Left lung (tissue), 10 donors: ENCODE measurements around the gene USP49. TPM values are rescaled to one million over a fixed set of nuclear protein-coding genes. Genes with fewer than 3 reads are reported as not detected.

Source experiments
- ATAC-seq: fragments of 200-7000 bp; cut with Tn5 transposase; one replicate; pipeline ENCODE4 v1.9.1; 2020; ENCODE audit warnings: moderate library complexity
- DNase-seq, 4 donors: peaks; one replicate each; pipeline ENCODE4 v3.0.0-alpha.2; 2013 to 2020
- H3K27ac ChIP-seq, 2 donors: fragments of 200-600 bp; sonication (generic) in 1 of 2; one replicate each; pipeline versions ENCODE4 v1.5.0 to v1.8.0; 2020 to 2021
- H3K27me3 ChIP-seq, 2 donors: fragments of 200-600 bp; sonication (generic) in 1 of 2; one replicate each; pipeline versions ENCODE4 v1.5.0 to v1.8.0; 2020 to 2021
- H3K36me3 ChIP-seq, 2 donors: fragments of 200-600 bp; sonication (generic) in 1 of 2; one replicate each; pipeline versions ENCODE4 v1.5.0 to v1.8.0; 2020 to 2021
- H3K4me1 ChIP-seq, 2 donors: fragments of 200-600 bp; one replicate each; pipeline ENCODE4 v1.8.0; 2021
- H3K4me3 ChIP-seq, 2 donors: fragments of 200-600 bp; sonication (generic) in 1 of 2; one replicate each; pipeline versions ENCODE4 v1.5.0 to v1.8.0; 2020 to 2021; ENCODE audit warnings: mild to moderate bottlenecking in 1 of 2
- H3K9me3 ChIP-seq, 2 donors: fragments of 200-600 bp; sonication (generic) in 1 of 2; one replicate each; pipeline versions ENCODE4 v1.5.0 to v1.8.0; 2020 to 2021
- intact Hi-C, 2 donors: fragments of 100-400 bp; cut with DNase I; formaldehyde crosslinking; loops; one replicate each; pipeline versions ENCODE4 v1.11.2 to v1.14.2; 2022
- polyA plus RNA-seq, 6 donors: library from polyadenylated mRNA; unstranded; fragments of 120-200 nt; gene quantifications; one replicate each; pipeline ENCODE4 v1.2.1, GENCODE V29; 2013; ENCODE audit not compliant: insufficient read length in 6 of 6
- total RNA-seq, 2 donors: library from RNA; stranded (reverse); fragmentation: NEBNext Ultra II Directional; extraction: Animal tissue kit (Norgen Biotek cat#: 25700); gene quantifications; one replicate each; pipeline ENCODE4 v1.2.1, GENCODE V29; 2021
- TF ChIP-seq, protein P1 (sequence below), 2 donors: fragments of 200-600 bp; sonication (generic) in 1 of 2; IDR thresholded peaks; one replicate each; pipeline versions ENCODE4 v1.5.0 to v1.8.0; 2021; ENCODE audit warnings: antibody characterized with exemption in 2 of 2
- donor health status: DM: no; HTN: yes; CAD: no.
- donor health status: DM: no; HTN: no; CAD: no.

The USP49 gene
- total and polyA plus RNA-seq, 8 donors, result 3.8 to 16.4 (median 13.2) TPM

DNA sequence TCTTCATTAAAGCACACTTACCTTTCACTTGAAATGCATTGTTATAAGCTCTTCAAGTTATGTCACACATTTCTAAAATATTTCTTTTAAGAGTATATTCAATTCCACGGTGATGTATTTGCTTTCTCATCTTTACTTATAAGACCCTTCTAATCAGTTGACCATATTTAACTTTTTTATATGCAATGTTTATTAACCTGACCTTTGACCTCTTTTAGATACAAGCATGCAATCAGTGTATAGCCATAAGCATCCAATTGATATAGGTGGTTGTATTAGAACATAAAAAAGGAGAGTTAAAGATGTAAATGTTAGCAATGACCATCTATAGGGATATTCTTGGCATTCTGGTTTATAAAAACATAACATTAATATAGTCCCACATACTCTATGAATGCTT lies 9.2 kb downstream of the USP49 start:
- no peak overlapping the region for H3K27ac ChIP-seq
- no peaks in the 10 kb centered on the region for H3K9me3 ChIP-seq
- no peaks in the 10 kb centered on the region for H3K4me1 ChIP-seq
- ATAC-seq (no peak), DNase-seq (no peak)
- H3K4me3 ChIP-seq, result no peak overlapping the region
- intact Hi-C loops, result no loop called here
- TF ChIP-seq, protein P1, sequence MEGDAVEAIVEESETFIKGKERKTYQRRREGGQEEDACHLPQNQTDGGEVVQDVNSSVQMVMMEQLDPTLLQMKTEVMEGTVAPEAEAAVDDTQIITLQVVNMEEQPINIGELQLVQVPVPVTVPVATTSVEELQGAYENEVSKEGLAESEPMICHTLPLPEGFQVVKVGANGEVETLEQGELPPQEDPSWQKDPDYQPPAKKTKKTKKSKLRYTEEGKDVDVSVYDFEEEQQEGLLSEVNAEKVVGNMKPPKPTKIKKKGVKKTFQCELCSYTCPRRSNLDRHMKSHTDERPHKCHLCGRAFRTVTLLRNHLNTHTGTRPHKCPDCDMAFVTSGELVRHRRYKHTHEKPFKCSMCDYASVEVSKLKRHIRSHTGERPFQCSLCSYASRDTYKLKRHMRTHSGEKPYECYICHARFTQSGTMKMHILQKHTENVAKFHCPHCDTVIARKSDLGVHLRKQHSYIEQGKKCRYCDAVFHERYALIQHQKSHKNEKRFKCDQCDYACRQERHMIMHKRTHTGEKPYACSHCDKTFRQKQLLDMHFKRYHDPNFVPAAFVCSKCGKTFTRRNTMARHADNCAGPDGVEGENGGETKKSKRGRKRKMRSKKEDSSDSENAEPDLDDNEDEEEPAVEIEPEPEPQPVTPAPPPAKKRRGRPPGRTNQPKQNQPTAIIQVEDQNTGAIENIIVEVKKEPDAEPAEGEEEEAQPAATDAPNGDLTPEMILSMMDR (IDR thresholded peaks at IDR 0.05), result no peak
- peaks cover 0 to 4% of the 10 kb centered on the region in 2 donors for H3K36me3 ChIP-seq
- no peaks in the 10 kb centered on the region for H3K27me3 ChIP-seq

DNA sequence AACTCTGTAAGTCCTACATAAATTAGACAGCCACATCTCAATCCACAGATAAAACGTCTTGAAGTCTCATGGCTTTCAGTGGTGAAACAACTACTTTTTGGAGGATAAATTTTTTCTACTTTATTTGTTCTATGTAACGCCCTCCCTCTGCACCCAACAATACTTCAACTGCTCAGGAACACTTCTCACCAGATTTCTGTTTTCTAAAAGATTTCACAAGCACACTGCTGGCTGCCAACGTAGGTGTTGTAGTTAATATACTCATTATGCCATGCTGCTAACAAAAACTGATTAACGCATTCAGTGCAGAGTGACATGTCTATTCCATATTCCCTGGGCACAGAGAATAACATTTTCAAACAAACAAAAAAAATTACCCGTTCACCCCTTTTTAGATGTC lies 10.2 kb downstream of the USP49 start:
- H3K27me3 ChIP-seq, result no peaks in the 10 kb centered on the region
- TF ChIP-seq, protein P1 (IDR thresholded peaks at IDR 0.05), result no peak
- DNase-seq (peak in 1 of 4 donors; percentile 11), ATAC-seq (peak; percentile 87)
- no peaks in the 10 kb centered on the region for H3K4me1 ChIP-seq
- peaks cover 0 to 4% of the 10 kb centered on the region in 2 donors for H3K36me3 ChIP-seq
- H3K9me3 ChIP-seq, result no peaks in the 10 kb centered on the region
- no peak overlapping the region for H3K4me3 ChIP-seq
- no peak overlapping the region for H3K27ac ChIP-seq
- intact Hi-C loops, result no loop called here

DNA sequence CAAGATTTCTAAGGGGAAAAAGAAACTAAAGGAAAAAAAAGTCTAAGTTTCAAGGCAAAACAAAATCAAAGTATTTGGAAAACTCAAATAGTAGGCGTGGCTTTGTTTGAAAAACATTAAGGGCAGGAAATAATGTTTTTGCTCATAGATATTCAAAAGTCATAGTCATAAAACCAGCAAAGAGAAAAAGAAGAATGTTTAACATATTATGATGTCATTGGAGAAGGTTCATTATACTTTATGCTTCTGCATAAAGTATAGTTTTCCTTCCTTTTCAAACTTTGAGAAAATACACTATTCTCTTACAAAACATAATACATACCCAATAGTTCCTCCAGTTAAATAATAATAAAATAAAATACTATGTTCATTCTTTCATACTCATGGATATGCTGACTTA lies 13.7 kb downstream of the USP49 start:
- no peaks in the 10 kb centered on the region for H3K27me3 ChIP-seq
- DNase-seq (no peak), ATAC-seq (no peak)
- no peaks in the 10 kb centered on the region for H3K4me1 ChIP-seq
- intact Hi-C loops, result no loop called here
- no peak overlapping the region for H3K4me3 ChIP-seq
- no peaks in the 10 kb centered on the region for H3K9me3 ChIP-seq
- no peak overlapping the region for H3K27ac ChIP-seq
- TF ChIP-seq, protein P1 (IDR thresholded peaks at IDR 0.05), result no peak
- peaks cover 0 to 4% of the 10 kb centered on the region in 2 donors for H3K36me3 ChIP-seq

DNA sequence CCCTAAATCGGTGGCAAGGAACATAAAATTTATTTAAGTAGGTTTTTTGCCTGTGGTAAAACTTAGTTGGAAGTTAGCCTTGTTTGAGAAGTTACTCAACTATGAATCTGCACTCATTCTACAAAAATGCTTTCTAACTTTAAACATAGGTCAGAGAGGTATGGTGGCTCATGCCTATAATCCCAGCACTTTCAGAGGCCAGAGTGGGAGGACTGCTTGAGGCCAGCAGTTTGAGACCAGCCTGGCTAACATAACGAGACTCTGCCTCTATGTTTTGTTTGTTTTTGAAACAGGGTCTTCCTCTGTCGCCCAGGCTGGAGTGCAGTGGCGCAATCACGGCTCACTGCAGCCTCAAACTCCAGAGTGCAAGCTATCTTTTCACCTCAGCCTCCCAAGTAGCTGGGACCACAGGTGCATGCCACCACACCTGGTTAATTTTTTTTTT lies 16.2 kb downstream of the USP49 start:
- TF ChIP-seq, protein P1 (IDR thresholded peaks at IDR 0.05), result no peak
- ATAC-seq, result no peak
- Histone ChIP-seq H3K4me1 (no peaks in the 10 kb centered on the region), H3K4me3 (no peak overlapping the region), H3K27ac (no peak overlapping the region), H3K9me3 (no peaks in the 10 kb centered on the region), H3K27me3 (no peaks in the 10 kb centered on the region), H3K36me3 (no peaks in the 10 kb centered on the region)
- no peak for DNase-seq
- intact Hi-C loops, result no loop called here

DNA sequence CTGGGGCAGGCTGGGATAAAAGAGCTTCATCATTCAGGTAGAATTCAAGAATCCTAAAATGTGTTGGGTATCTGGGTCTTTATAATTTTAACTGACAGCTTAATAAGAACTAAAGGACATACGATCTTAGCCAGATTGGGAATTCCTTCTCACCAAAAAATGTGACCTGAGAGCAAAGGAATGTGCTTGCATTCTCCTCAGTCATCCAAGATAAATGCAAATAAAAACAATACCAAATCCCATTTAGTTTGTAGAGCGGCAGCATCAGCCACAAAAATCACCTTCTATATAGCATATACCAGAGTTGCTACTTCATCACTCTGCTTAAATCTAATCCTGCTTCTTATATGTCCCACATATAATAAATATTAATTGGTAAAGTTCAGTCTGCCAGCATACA lies 16.9 kb downstream of the USP49 start:
- ATAC-seq (no peak), DNase-seq (no peak)
- Histone ChIP-seq H3K27me3 (no peaks in the 10 kb centered on the region), H3K4me3 (no peak overlapping the region), H3K9me3 (no peaks in the 10 kb centered on the region), H3K36me3 (no peaks in the 10 kb centered on the region), H3K27ac (no peak overlapping the region), H3K4me1 (no peaks in the 10 kb centered on the region)
- TF ChIP-seq, protein P1 (IDR thresholded peaks at IDR 0.05), result no peak
- intact Hi-C loops, result no loop called here
